Activated naive CD4-positive, alpha-beta T cell treated with Interleukin-2 at 50 U/mL for 16 hours (primary cell): ENCODE measurements around the gene KREMEN1.

Source experiments
- DNase-seq: peaks from one replicate; pipeline ENCODE4 v3.0.0-alpha.2; 2020

The KREMEN1 gene

GRCh38 chr22:29136782-29137700 is 64.2 kb downstream of the KREMEN1 start:
- no peak for DNase-seq

GRCh38 chr22:29138556-29139305 is 65.9 kb downstream of the KREMEN1 start:
- DNase-seq: no peak

- no peak for DNase-seq
Observed at GRCh38 chr22:29139965-29140782, 67.3 kb downstream of the KREMEN1 start.

- DNase-seq: no peak
Observed at GRCh38 chr22:29141078-29141688, 68.3 kb downstream of the KREMEN1 start.

- no peak for DNase-seq
Observed at GRCh38 chr22:29142116-29142515, 69.3 kb downstream of the KREMEN1 start.

GRCh38 chr22:29143941-29144785 is 71.3 kb downstream of the KREMEN1 start:
- no peak for DNase-seq

- no peak for DNase-seq
Observed at GRCh38 chr22:29144786-29145160, 71.9 kb downstream of the KREMEN1 start.

- DNase-seq: no peak
Observed at GRCh38 chr22:29145321-29146072, 72.7 kb downstream of the KREMEN1 start.

GRCh38 chr22:29146091-29146560 is 73.3 kb downstream of the KREMEN1 start:
- DNase-seq: no peak

GRCh38 chr22:29146771-29147170 is 73.9 kb downstream of the KREMEN1 start:
- no peak for DNase-seq

GRCh38 chr22:29147331-29147899 is 74.6 kb downstream of the KREMEN1 start:
- no peak for DNase-seq

- DNase-seq: no peak
Observed at GRCh38 chr22:29148036-29148435, 75.2 kb downstream of the KREMEN1 start.

GRCh38 chr22:29148826-29149225 is 76.0 kb downstream of the KREMEN1 start:
- no peak for DNase-seq

- no peak for DNase-seq
Observed at GRCh38 chr22:29149841-29150555, 77.2 kb downstream of the KREMEN1 start.

GRCh38 chr22:29150701-29151100 is 77.9 kb downstream of the KREMEN1 start:
- DNase-seq: no peak

GRCh38 chr22:29151316-29151715 is 78.5 kb downstream of the KREMEN1 start:
- DNase-seq: no peak

GRCh38 chr22:29152045-29152953 is 79.5 kb downstream of the KREMEN1 start:
- DNase-seq: no peak

GRCh38 chr22:29152954-29153719 is 80.3 kb downstream of the KREMEN1 start:
- no peak for DNase-seq
